Retinal pigment epithelial cell (primary cell): ENCODE data around the gene CCM2L.
A peak's percentile ranks its signal among the peaks of the same experiment; 100 is the strongest.
"Not testable (repeated sequence)": the region's sequence is repeated elsewhere in the genome, so short reads cannot be mapped to it uniquely, and the experiment has no call there.

ENCODE experiments used
- DNase-seq: peaks from one replicate; pipeline ENCODE4 v3.0.0-alpha.2; 2010; ENCODE audit warnings: low read depth
- H3K4me3 ChIP-seq: 2 replicates; pipeline ENCODE4 v1.5.1; 2011; ENCODE audit warnings: mild to moderate bottlenecking, low read length, control low read depth, moderate library complexity
- TF ChIP-seq, protein P1 (sequence below): conservative IDR thresholded peaks from 2 replicates; pipeline ENCODE4 v1.5.1; 2011; ENCODE audit warnings: low read depth, low read length, control low read depth, inconsistent platforms

CCM2L gene

DNA sequence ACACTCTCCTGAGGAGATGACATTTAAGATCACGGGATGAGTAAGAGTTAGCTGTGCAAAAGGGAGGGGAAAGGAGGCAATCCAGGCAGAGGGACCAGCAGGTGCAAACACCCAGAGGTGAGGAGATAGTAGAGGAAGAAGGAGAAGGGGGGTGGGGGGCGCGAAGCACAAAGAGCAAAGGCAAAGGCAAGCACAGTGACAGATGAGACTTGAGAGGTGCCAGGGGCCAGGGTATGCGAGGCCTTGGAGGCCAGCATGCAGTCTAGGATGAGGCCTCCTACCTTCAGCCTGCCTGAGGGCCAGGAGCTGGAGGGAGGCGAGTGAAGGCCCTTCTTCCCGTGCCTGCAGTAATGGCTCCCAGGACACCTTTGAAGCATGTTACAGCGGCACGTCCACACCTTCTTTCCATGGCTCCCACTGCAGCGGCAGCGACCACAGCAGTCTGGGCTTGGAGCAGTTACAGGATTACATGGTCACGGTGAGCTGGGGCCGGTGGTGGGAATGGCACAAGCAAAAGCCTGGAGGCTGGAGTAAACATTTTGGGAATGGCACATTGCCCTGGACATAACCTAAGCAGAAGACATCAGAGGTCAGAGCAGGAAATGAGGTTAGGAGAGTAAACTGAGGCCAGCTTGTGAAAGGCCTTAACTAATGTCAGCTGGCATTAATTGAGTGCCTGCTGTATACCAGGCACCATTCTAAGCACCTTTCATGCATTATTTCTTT is 18.6 kb downstream of the CCM2L start:
- no peak for DNase-seq
- TF ChIP-seq, protein P1, sequence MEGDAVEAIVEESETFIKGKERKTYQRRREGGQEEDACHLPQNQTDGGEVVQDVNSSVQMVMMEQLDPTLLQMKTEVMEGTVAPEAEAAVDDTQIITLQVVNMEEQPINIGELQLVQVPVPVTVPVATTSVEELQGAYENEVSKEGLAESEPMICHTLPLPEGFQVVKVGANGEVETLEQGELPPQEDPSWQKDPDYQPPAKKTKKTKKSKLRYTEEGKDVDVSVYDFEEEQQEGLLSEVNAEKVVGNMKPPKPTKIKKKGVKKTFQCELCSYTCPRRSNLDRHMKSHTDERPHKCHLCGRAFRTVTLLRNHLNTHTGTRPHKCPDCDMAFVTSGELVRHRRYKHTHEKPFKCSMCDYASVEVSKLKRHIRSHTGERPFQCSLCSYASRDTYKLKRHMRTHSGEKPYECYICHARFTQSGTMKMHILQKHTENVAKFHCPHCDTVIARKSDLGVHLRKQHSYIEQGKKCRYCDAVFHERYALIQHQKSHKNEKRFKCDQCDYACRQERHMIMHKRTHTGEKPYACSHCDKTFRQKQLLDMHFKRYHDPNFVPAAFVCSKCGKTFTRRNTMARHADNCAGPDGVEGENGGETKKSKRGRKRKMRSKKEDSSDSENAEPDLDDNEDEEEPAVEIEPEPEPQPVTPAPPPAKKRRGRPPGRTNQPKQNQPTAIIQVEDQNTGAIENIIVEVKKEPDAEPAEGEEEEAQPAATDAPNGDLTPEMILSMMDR: no peak
- no peak overlapping the region for H3K4me3 ChIP-seq

DNA sequence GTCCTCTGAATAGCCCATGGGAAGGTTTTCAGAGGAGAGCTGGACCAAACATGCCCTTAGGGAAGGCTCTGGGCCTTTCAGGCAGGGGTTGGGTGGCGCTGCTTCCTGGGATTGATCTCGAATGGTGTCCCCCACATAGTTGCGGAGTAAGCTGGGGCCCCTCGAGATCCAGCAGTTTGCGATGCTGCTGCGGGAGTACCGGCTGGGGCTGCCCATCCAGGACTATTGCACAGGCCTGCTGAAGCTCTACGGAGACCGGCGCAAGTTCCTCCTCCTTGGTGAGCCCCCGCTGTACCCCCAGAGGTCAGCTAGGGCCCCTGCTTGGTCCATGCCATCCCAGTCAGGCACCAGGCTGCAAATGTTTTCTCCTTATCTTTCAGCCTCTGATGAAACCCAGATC is 19.3 kb downstream of the CCM2L start:
- TF ChIP-seq, protein P1: no peak
- no peak for DNase-seq
- H3K4me3 ChIP-seq: no peak overlapping the region

DNA sequence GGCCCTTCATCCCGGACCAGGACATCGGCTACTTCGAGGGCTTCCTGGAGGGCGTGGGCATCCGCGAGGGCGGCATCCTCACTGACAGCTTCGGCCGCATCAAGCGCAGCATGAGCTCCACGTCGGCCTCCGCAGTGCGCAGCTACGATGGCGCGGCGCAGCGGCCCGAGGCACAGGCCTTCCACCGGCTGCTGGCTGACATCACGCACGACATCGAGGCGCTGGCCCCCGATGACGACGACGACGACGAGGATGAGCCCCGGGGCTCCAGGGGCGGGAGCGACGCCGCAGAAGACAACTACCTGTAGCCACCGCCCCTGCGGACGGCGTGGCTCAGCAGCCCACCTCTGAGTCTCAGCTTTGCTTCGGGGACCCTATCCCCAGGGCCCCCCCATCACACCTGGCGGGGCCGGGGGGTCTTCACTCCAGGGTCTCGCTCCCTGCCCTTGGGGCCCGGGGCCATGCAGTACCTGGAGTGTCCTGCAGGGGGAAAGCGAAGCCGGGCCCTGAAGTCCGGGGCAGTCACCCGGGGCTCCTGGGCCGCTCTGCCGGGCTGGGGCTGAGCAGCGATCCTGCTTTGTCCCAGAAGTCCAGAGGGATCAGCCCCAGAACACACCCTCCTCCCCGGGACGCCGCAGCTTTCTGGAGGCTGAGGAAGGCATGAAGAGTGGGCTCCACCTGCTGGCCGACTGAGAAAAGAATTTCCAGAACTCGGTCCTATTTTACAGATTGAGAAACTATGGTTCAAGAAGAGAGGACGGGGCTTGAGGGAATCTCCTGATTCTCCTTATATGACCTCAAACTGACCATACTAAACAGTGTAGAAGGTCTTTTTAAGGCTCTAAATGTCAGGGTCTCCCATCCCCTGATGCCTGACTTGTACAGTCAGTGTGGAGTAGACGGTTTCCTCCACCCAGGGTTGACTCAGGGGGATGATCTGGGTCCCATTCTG is 21.0 kb downstream of the CCM2L start:
- peak; percentile 46 for DNase-seq
- H3K4me3 ChIP-seq: peak overlapping the region; percentile 6
- TF ChIP-seq, protein P1: peak; percentile 87

DNA sequence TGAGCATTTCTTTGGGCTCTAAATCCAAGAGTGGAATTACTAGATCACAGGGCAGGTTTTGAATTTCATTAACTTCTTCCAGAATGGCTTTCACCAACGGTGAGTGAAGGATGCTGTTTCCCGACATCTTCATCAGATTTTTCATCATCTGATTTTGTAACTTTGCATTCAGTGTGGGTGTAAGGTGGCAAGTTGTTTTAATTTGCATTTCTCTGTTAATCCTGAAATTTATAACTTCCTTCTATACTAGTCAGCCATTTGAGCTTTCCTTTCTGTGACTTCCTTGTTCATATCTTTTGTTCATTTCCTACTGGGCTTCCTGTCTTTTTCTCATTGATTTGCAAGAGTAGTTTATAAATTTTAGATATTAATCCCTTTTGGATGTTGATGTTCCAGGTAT is 23.1 kb downstream of the CCM2L start:
- TF ChIP-seq, protein P1: no peak
- H3K4me3 ChIP-seq: no peak overlapping the region
- DNase-seq: no peak

DNA sequence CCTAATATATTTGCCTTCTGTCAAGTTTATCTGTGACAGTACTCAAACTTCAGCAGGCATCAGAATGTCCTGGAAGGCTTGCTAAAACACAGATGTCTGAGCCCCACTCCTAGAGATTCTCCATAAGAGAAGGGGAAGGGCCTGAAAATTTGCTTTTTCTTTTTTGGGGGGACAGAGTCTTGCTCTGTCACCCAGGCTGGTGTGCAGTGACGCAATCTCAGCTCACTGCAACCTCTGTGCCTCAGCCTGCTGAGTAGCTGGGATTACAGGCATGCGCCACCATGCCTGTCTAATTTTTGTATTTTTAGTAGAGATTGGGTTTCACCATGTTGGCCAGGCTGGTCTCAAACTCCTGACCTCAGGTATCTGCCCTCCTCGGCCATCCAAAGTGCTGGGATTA is 23.5 kb downstream of the CCM2L start:
- DNase-seq, H3K4me3 ChIP-seq: not testable (repeated sequence)

DNA sequence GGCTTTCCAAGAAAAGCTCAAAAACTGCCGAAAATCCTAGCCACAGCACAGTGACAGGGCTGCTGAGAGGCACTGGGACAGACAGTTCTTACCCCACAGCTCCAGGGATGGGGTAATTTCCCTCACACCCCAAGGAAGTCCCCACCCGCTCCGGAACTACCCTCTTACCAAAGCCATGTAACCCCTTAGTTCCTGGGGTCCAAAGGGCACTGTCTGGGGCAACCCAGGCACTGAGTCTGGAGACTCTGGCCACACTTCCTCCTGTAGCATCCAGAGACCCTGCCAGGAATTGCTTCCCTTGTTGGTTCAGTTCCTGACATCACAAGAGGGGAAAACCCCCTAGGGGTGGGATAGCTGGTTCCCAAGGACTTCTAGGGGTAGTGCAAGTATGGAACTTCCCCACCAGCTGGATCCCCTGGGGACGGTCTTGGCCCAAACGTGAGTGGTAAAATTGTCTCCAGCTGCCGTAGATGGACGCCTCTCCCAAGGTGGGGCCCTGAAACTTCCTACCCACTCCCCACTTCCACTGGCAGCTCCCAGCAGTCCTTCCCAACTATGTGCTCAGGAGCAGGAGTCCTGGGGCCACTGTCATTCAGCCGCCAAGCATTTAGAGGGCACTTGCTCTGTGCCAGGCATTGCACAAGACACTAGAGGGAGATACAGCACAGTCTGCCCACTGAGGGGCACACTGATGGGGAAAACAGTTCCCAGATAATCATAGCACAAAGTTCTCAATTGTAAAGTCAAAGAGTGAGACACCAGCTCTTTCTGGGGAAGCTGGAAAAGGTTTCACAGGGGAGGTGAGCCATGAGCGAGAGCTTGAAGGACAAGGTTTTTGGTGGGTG is 24.6 kb downstream of the CCM2L start:
- no peak overlapping the region for H3K4me3 ChIP-seq
- TF ChIP-seq, protein P1: peak; percentile 23
- no peak for DNase-seq

DNA sequence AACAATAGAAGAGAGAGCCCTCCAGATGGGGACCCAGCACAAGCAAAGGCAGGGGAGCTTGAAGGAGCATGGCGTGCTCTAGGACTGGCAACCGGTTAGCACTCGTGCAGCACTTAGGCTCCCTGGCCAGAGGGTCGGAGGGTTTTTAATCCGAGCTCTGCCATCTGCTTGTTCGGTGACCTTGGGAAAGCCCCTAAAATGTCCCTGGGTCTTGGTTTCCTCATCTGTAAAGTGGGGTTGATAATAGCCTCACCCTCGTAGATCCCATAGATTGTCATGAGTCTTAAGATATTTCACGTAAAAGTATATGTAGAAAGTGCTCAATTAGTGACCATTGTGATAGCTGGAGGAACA is 25.2 kb downstream of the CCM2L start:
- H3K4me3 ChIP-seq: no peak overlapping the region
- TF ChIP-seq, protein P1: no peak
- no peak for DNase-seq
